VCaP (cell line): ENCODE results near the gene MXRA7.

ENCODE experiments used
- H3K27ac ChIP-seq: fragments of 450-650 bp; 2 replicates; pipeline ENCODE4 v1.5.1; 2017
- CTCF ChIP-seq: fragments of 450-650 bp; conservative IDR thresholded peaks from 2 replicates; pipeline ENCODE4 v1.5.1; 2017; ENCODE audit warnings: mild to moderate bottlenecking, moderate library complexity

Gene MXRA7

GRCh38 chr17:76631821-76632565 is 78.8 kb downstream of the MXRA7 start:
- no peak overlapping the region for H3K27ac ChIP-seq
- no peak for TF ChIP-seq CTCF

GRCh38 chr17:76630151-76630550 is 80.6 kb downstream of the MXRA7 start:
- H3K27ac ChIP-seq: no peak overlapping the region
- no peak for TF ChIP-seq CTCF
